Anterior cingulate cortex (tissue), 58 donors: Measurements from ENCODE around the gene MATR3.
"Not testable (repeated sequence)": the region's sequence is repeated elsewhere in the genome, so short reads cannot be mapped to it uniquely, and the experiment has no call there.

ENCODE experiments used
- DNase-seq, 58 donors: peaks; one replicate each; lab custom pipeline; 2025; lab: John Stamatoyannopoulos, UW

Gene MATR3

DNA sequence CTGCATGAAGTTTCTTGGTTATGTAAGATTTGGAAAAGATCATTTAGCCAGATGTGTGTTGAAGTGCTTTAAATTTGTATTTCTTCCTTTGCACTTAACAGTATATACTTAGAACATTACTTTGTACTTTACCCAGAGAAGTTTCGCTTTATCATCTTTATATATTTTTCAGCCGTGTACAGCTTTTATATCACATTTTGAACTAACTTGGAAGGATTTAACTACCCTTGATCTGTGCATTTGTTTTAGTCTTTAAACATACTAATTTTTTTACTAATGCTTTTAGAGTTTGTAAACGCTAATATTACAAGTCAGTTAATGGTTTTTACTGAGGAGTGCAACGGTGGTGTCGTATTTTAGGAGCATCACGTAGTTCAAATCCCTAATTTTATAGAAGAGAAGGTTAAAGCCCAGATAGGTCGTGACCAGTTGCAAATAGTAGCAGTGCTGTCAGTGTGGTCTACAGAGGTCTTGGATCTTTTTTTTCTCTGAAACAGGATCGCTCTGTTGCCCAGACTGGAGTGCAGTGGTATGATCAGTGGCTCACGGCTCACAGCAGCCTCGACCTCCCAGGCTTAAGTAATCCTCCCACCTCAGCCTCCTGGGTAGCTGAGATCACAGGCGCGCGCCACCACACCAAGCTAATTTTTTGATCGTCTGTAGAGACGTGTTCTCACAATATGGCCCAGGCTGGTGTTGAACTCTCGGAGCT, 2.0 kb downstream of the MATR3 start:
- no peak for DNase-seq

DNA sequence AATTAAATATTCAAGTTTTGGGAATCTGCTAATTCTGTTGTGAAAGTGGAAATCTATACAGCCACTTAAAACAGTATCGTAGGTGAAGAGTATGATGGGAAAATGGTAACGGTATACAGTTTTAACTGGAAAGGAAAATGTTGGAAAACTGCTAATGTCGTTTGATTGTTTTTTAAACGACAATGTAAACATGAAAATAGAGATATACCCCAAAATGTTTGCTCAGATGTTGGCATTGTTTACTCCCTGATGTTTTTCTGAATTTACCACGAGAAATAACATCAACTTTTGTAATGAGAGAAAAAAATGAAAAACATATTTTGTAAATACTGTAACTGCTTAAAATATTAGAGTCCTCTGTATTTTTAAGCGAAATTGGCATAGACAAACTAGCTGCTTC, 2.7 kb downstream of the MATR3 start:
- DNase-seq, result no peak

DNA sequence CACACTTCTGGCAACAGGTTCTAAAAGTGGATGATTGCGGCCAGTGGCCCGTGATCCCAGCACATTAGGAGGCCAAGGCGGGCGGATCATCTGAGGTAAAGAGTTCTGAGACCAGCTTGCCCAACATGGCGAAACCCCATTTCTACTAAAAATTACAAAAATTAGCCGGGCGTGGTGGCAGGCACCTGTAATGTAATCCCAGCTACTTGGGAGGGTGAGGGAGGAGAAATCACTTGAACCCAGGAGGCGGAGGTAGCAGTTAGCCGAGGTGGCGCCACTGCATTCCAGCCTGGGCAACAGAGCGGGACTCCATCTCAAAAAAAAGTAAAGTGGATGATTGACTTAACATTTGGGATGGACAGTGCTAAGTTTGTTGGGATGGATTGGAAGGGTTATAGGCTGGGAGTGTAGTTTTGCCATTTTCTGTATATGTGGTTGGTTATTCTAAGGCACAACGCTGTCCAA, 3.4 kb downstream of the MATR3 start:
- DNase-seq, result no peak

DNA sequence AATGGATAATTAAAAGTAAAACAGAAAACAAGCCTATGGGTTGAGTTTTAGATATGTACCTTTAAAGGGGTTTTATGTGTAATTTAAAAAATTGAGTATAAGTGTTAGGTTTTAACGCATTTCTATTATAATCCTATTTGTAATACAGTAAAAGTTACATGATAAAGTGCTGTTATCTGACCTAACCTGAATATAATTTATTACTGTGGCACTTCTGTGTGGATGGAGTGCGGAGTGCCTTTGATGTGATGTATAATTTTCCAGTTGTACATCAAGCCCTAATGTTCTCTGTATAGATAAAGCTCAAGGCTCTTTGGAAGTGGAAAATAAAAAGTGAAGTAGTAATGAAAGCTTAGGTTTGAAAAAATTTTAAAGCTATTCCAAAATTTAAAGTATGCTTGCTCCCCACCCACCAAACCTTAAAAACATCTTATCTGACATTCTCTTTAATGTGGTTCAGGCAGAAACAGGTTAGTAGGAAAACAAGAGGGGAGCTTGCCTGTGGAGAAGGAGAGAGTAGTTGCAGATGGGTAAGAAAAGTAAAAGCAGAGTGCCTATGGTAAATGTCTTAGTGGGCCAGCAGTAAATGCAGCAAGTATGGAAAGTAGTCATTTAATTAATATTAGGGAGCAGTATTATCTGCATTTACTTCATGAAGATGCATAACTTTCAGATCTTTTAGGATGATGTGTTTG, 4.0 kb downstream of the MATR3 start:
- no peak for DNase-seq

GRCh38 chr5:139298242-139298641, 4.7 kb downstream of the MATR3 start:
- DNase-seq, result no peak

- DNase-seq, result no peak
These were observed 5.9 kb downstream of the MATR3 start for GRCh38 chr5:139299486-139299885.

GRCh38 chr5:139301808-139302499, 8.4 kb downstream of the MATR3 start:
- no peak for DNase-seq

DNA sequence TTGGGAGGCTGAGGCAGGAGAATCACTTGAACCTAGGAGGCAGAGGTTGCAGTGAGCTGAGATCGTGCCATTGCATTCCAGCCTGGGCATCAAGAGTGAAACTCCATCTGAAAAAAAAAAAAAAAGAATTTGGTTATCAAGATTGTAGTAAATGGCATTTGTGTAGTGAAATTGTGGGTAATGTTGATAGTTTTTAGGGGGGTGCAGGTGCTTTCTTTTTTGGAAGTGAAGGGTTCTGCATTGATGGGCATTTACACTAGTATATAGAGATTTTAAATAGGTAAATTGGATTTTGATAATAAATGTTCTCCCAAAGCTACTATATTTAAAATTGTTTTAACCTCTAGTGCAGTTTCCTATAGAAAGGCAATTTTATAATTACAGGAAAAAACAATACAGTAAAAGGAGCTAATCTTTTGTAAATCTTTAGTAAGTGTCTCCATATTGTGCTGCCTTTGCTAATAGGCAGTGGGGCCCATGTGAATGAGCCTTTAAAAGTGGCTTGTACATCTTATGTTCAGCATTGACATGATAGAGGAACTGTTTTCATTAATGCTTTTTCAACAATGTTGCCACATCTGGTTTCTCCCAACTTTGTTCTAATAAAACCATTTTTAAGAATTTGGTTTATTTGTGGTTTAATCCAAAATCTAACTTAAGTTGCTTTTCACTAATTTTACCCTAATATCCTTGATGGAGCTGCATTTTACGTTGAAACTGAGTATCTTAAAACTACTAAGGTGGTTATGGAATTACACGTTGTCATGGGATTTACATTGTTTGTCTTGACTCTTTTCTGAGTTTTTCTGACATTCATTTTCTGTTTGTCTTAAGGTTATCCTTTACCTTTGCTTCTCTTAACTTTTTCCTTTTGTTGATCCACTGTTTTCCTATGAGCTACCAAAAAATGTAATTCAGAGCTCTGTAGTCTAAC, 11.1 kb downstream of the MATR3 start:
- DNase-seq, result no peak

DNA sequence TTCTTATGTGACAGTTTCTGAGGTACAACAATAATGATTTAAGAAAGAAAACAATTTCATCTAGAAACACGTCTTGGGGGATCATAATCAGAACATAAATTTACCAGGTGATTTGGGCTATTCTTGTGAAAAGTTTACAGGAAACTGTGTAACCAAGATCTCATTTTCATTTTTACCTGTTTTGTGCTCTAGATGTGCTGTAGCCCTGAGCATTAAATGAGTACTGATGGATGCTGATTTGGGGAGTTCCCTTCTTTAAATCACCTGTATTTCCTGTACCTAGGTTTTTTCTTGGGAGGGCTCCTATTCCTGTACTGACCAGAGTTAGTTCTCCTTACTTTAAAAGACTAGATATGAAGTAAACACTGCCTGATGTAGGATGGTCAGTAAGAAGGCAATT, 12.7 kb downstream of the MATR3 start:
- no peak for DNase-seq

DNA sequence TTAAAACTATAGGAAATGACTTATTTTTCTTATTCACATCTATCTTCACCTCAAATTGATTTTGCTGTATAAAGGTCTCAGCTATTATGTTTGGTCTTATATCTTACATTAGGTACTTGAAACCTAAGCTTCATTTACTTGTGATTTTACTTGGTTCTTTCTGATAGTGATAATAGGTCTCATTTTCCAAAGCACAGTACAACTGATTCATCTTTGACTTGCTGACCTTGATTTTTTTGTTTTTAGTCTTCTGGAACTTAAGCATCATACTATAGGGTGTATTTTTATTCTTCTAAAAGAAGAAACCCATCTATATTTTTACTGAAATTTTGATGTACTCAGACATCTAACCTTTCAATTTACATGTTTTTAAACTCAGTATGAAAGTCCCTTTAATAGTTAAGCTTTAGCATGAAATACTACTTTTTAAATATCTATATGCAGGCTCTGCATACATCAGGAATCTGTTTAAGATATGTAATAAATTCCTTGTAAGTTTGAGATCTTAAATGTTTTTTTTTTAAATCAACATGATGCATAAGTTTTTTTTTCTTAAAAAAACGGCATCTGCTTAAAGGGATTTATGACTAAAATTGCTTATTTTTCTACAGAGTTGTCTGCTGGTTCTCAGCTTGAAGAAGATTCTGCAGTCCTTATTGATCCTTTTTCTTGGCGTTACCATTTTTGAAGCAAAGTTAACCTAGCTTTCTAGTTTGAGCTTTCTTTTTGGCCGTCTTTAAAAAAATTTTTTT, 13.3 kb downstream of the MATR3 start:
- no peak for DNase-seq

GRCh38 chr5:139308797-139309196, 15.3 kb downstream of the MATR3 start:
- DNase-seq, result no peak

- DNase-seq, result not testable (repeated sequence)
These were observed 17.2 kb downstream of the MATR3 start for GRCh38 chr5:139310715-139311186.

DNA sequence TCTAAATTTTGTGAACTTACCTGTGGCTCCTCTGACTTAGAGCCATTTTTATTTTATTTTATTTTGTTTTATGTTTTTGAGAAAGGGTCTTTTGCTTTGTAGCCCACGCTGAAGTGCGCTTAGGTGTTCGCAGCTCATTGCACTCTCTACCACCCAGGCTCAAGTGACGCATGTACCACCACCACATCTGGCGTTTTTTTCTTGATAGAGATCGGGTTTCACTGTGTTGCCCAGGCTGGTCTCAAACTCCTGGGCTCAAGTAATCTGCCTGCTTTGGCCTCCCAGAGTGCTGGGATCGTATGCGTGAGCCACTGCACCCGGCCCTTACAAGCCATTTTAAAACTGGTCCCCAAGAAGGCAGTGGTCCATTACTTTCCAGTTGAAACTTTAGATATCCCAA, 18.5 kb downstream of the MATR3 start:
- no peak for DNase-seq

DNA sequence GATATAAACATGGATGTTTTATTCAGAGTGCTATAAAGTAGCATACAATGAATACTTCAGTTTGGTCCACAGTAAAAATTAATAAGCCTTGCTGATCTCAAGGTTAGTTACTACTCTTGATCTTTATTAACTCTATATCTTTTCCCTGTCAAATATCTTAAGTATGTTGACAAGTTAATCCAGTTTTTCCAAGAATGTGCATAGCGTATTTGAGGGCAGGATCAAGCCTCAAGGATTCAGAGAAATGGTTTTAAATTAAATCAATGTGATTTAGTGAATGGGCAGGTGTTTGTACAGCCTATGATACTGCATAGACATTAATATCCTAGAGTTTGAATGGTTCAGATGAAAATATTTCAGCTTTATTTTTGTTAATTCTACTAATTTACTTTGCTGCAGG, 20.7 kb downstream of the MATR3 start:
- no peak for DNase-seq

DNA sequence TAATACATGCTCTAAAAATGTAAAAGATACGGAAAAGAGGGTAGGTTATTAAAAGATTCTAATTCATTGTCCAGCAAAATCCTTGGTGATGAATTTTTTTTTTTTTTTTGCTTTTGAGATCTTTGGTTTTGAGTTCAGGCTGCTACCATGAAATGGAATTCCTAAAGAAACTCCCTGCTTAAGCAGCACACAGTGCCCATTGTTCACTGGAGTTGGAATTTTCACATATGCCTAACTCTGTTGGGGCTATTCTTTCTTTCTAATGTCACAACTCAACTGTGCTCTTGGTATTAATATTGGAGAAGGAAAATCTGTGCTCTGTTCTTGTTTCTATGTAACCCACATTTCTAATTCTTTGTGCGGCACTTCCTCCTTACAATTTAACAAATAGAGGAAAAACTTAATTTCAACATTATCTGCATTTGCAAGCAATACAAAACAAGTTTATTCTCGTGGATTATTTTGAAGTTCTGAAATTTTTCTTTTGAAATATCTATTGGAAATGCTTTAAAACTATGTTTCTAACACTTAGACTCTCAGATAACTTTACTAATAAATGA, 21.6 kb downstream of the MATR3 start:
- DNase-seq, result no peak

GRCh38 chr5:139335811-139336210, 42.3 kb downstream of the MATR3 start:
- DNase-seq, result no peak

- no peak for DNase-seq
These were observed 46.5 kb downstream of the MATR3 start for GRCh38 chr5:139340051-139340450.

GRCh38 chr5:139341187-139341688, 47.7 kb downstream of the MATR3 start:
- DNase-seq, result no peak
